RWPE2 (cell line): ENCODE results near the gene NEMP1.
A peak's percentile ranks its signal among the peaks of the same experiment; 100 is the strongest.
"Not testable (repeated sequence)": the region's sequence is repeated elsewhere in the genome, so short reads cannot be mapped to it uniquely, and the experiment has no call there.

Experiments
- ATAC-seq: fragments of 200-7000 bp; cut with Tn5 transposase; 3 replicates; pipeline ENCODE4 v1.9.1; 2021; ENCODE audit warnings: low read depth
- DNase-seq: peaks from one replicate; pipeline ENCODE4 v3.0.0-alpha.2; 2020; ENCODE audit warnings: low spot score
- H3K27ac ChIP-seq: fragments of 450-650 bp; 2 replicates; pipeline ENCODE4 v1.5.1; 2017; ENCODE audit warnings: mild to moderate bottlenecking; ENCODE audit not compliant: poor library complexity, severe bottlenecking
- H3K27me3 ChIP-seq: fragments of 250-450 bp; sonication (Bioruptor Pico); 2 replicates; pipeline ENCODE4 v1.5.1; 2021; ENCODE audit warnings: mild to moderate bottlenecking, moderate library complexity; ENCODE audit not compliant: insufficient read depth, poor library complexity, severe bottlenecking
- H3K36me3 ChIP-seq: fragments of 250-450 bp; sonication (Bioruptor Pico); 2 replicates; pipeline ENCODE4 v1.5.1; 2020; ENCODE audit warnings: low read depth, mild to moderate bottlenecking, moderate library complexity
- H3K4me1 ChIP-seq: fragments of 250-450 bp; sonication (Bioruptor Pico); 2 replicates; pipeline ENCODE4 v1.5.1; 2021; ENCODE audit warnings: mild to moderate bottlenecking, moderate library complexity; ENCODE audit not compliant: insufficient read depth, poor library complexity, severe bottlenecking
- H3K4me3 ChIP-seq: fragments of 250-450 bp; sonication (Bioruptor Pico); 2 replicates; pipeline ENCODE4 v1.5.1; 2021; ENCODE audit warnings: mild to moderate bottlenecking, moderate library complexity; ENCODE audit not compliant: severe bottlenecking
- H3K9me3 ChIP-seq: fragments of 250-450 bp; sonication (Bioruptor Pico); 2 replicates; pipeline ENCODE4 v1.5.1; 2021; ENCODE audit warnings: mild to moderate bottlenecking, moderate library complexity; ENCODE audit not compliant: severe bottlenecking
- TF ChIP-seq, protein P1 (sequence below): fragments of 450-650 bp; IDR thresholded peaks from one replicate; pipeline ENCODE4 v1.5.1; 2017; ENCODE audit warnings: mild to moderate bottlenecking, moderate library complexity; ENCODE audit not compliant: poor library complexity, severe bottlenecking

The NEMP1 gene

DNA sequence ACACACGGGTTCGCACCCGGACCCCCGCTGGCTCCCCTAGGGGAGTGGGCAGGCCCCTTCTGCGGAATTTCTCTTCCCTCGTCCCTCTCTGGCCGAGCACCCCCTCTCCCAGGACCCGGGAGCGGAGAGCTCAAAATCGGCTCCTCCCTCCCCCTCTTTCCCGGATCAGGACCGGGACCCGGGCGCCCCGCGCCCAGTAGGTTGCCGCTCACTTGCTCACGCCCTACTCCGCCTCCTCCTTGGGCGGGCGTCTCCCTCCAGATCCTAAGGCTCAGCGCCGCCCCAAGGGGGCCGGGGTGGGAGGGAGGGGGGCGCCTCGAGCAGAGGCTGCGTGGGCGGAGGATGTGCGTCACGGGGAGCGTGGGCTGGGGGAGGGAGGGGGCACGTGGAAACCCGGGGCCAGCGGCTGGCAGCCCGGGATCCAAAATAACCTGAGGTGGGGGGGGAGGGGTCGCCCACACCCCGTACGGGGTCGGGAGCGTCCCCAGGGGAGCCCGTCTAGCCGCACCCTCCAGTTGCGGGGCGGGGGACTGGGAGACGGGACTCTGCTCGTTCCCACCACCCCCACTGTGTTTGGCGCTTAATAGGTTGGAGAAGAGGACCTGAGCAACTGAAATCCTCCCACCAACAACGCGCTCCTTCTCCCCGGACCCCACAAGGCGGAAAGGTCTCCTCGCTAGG lies 8.6 kb upstream of the NEMP1 start:
- Histone ChIP-seq H3K27me3 (no peaks in the 10 kb centered on the region), H3K27ac (peak overlapping the region; percentile 99), H3K36me3 (peaks cover 18% of the 10 kb centered on the region), H3K4me3 (peak overlapping the region; percentile 75), H3K9me3 (no peaks in the 10 kb centered on the region), H3K4me1 (peaks cover 10% of the 10 kb centered on the region)
- TF ChIP-seq, protein P1, sequence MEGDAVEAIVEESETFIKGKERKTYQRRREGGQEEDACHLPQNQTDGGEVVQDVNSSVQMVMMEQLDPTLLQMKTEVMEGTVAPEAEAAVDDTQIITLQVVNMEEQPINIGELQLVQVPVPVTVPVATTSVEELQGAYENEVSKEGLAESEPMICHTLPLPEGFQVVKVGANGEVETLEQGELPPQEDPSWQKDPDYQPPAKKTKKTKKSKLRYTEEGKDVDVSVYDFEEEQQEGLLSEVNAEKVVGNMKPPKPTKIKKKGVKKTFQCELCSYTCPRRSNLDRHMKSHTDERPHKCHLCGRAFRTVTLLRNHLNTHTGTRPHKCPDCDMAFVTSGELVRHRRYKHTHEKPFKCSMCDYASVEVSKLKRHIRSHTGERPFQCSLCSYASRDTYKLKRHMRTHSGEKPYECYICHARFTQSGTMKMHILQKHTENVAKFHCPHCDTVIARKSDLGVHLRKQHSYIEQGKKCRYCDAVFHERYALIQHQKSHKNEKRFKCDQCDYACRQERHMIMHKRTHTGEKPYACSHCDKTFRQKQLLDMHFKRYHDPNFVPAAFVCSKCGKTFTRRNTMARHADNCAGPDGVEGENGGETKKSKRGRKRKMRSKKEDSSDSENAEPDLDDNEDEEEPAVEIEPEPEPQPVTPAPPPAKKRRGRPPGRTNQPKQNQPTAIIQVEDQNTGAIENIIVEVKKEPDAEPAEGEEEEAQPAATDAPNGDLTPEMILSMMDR: no peak
- DNase-seq (peak; percentile 91), ATAC-seq (peak; percentile 58)

DNA sequence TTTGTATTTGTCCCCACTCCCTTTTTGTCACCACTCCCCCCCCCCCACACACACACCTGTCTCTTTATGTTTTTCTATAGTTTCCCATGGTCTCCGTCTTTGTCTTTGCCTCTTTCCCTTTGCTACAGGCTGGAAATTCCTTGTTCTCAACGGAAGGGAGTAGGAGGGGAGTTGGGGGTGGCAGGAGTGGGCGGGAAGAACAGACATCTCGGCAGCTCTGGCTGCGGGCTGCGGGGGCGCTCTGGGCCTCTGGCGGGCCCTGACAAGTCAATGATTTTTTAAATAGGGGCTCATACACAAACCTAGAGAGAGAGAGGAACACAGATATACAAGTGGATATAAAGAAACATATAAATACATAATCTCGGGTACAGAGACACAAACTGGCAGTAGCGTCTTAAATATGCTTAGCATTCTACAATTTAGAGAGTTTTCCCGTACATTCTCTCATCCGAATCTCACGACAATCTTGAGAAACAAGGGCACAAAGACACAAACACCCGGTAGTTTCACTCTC lies 8.0 kb upstream of the NEMP1 start:
- no peak; the same call in 2 of the 3 replicates for ATAC-seq
- peaks cover 10% of the 10 kb centered on the region for H3K4me1 ChIP-seq

DNA sequence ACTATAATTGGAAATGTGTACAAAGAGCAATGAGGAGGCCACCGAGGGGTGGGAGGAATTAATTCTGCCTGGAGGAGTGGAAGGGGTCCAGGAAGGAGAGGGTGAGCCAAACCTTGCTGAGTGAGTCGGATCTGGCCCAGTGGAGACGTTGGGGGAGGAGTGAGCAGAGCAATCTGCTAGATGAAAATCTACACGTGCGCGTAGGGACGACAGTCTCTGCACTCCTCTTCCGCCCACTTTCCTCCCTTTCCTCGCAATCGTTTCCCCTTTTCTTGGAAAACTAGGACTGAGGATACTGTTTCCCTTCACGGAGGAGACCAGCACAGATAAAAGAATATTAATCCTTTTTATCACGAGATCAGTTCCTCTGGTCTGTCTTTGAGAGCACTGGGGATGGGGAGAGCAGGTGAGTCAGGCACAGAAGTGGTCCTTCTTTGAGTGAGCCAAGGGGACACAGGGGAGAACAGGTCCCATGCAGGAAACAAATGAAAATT lies 7.5 kb upstream of the NEMP1 start:
- no peak for ATAC-seq
- no peaks in the 10 kb centered on the region for H3K27me3 ChIP-seq
- DNase-seq: no peak
- TF ChIP-seq, protein P1: no peak
- H3K4me3 ChIP-seq: peak overlapping the region; percentile 75
- H3K27ac ChIP-seq: peak overlapping the region; percentile 99
- H3K9me3 ChIP-seq: no peaks in the 10 kb centered on the region
- H3K36me3 ChIP-seq: peaks cover 9% of the 10 kb centered on the region
- peaks cover 10% of the 10 kb centered on the region for H3K4me1 ChIP-seq

More for the DNA sequence above, 8.0 kb upstream of the NEMP1 start:
- H3K4me3 ChIP-seq: peak overlapping the region; percentile 75
- TF ChIP-seq, protein P1: peak; percentile 58
- peaks cover 14% of the 10 kb centered on the region for H3K36me3 ChIP-seq
- H3K9me3 ChIP-seq: no peaks in the 10 kb centered on the region
- no peak for DNase-seq
- H3K27ac ChIP-seq: peak overlapping the region; percentile 99
- H3K27me3 ChIP-seq: no peaks in the 10 kb centered on the region

DNA sequence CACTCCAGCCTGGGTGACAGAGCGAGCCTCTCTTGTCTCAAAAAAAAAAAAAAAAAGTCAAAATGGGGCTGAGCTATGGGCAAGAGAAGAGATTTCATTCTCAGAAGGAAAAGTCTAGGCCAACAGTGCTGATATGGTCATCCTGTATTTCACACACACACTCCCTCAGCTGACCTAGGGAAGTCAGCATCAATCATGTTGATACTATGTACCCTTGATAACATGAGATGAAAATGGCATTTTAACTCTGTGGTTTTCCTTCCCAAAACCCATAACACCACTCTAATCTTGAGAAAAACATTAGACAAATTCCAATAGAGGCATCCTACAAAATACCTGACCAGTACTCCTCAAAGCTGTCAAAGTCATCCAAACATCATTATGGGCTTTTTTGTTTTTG lies 2.3 kb upstream of the NEMP1 start:
- Histone ChIP-seq H3K27me3 (no peaks in the 10 kb centered on the region), H3K9me3 (no peaks in the 10 kb centered on the region), H3K4me1 (peaks cover 5% of the 10 kb centered on the region), H3K27ac (no peak overlapping the region), H3K36me3 (peaks cover 7% of the 10 kb centered on the region), H3K4me3 (no peak overlapping the region)
- no peak for ATAC-seq
- DNase-seq: no peak
- TF ChIP-seq, protein P1: no peak

DNA sequence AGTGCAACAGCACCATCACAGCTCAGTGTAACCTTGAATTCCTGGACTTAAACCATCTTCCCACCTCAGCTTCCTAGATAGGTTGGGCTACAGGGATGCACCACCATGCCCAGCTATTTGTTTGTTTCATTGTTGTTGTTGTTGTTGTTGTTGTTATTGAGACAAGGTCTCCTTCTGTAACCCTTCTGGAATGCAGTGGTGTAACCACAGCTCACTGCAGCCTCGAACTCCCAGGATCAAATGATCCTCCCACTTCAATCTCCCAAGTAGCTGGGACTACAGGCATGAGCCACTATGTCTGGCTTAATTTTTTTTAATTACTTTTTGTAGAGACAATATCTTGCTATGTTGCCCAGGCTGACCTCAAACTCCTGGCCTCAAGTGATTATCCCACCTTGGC lies 1.2 kb upstream of the NEMP1 start:
- H3K9me3 ChIP-seq: no peaks in the 10 kb centered on the region
- H3K27ac ChIP-seq: peak overlapping the region; percentile 60
- no peak overlapping the region for H3K4me3 ChIP-seq

DNA sequence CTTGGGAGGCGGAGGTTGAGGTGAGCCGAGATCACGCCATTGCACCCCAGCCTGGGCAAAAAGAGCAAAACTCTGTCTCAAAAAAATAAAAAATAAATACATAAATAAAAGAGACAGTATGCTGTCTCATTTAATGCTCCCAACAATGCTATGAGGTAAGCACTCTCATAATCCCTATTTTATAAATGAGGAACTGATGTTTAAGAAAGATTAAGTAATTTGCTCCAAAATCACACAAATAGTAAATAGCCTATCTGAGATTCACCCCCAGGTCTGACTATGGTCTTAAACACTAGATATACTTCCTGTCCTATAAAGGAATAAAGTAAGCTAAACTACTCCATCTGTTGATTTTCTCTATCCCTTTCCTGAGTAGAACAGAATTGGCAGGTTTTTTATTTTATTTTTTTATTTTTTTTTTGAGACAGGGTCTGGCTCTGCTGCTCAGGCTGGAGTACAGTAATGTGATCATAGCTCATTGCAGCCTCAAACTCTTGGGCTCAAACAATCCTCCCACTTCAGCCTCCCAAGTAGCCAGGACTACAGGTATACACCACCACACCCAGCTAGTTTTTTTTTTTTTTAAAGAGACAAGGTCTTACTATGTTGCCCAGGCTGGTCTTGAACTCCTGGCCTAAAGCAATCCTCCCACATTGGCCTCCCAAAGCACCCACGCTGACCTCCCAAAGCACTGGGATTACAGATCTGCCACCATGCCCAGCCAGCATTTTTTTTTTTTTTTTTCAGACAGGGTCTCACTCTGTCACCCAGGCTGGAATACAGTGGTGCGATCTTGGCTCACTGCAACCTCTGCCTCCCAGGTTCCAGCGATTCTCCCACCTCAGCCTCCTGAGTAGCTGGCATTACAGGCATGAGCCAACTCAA lies 4.8 kb downstream of the NEMP1 start:
- not testable (repeated sequence) for H3K4me3 ChIP-seq, ATAC-seq, H3K4me1 ChIP-seq, H3K27me3 ChIP-seq, H3K9me3 ChIP-seq, H3K27ac ChIP-seq, DNase-seq
- H3K36me3 ChIP-seq: peaks cover 58% of the 10 kb centered on the region

More for the DNA sequence above, 1.2 kb upstream of the NEMP1 start:
- TF ChIP-seq, protein P1: no peak
- H3K36me3 ChIP-seq: peaks cover 8% of the 10 kb centered on the region
- H3K4me1 ChIP-seq: peaks cover 3% of the 10 kb centered on the region
- H3K27me3 ChIP-seq: no peaks in the 10 kb centered on the region
- ATAC-seq (no peak), DNase-seq (no peak)
